H9 (cell line): ENCODE results near the gene GLB1L2. TPM values are rescaled to one million over a fixed set of nuclear protein-coding genes. Genes with fewer than 3 reads are reported as not detected.

Experiments
- DNase-seq: peaks from one replicate; pipeline ENCODE4 v3.0.0-alpha.2; 2017
- H2AFZ ChIP-seq: one replicate; pipeline ENCODE4 v1.6.1; 2013; ENCODE audit warnings: mild to moderate bottlenecking, low read length, control low read depth, moderate library complexity
- H2AK5ac ChIP-seq: 2 replicates; pipeline ENCODE4 v1.6.1; 2013; ENCODE audit warnings: low read length, control low read depth, mixed read lengths; ENCODE audit not compliant: insufficient read length
- H2BK120ac ChIP-seq: one replicate; pipeline ENCODE4 v1.6.1; 2013; ENCODE audit warnings: low read depth, mild to moderate bottlenecking, low read length, control low read depth, inconsistent platforms; ENCODE audit not compliant: poor library complexity, severe bottlenecking
- H2BK12ac ChIP-seq: 2 replicates; pipeline ENCODE4 v1.6.1; 2013; ENCODE audit warnings: low read length, control low read depth, mixed read lengths, low read depth; ENCODE audit not compliant: insufficient read length
- H2BK15ac ChIP-seq: 2 replicates; pipeline ENCODE4 v1.6.1; 2013; ENCODE audit warnings: low read depth, low read length, control low read depth
- H2BK20ac ChIP-seq: one replicate; pipeline ENCODE4 v1.6.1; 2013; ENCODE audit warnings: low read depth, mild to moderate bottlenecking, low read length, control low read depth, inconsistent platforms; ENCODE audit not compliant: poor library complexity, severe bottlenecking
- H2BK5ac ChIP-seq: 2 replicates; pipeline ENCODE4 v1.6.1; 2013; ENCODE audit warnings: low read length, control low read depth, mixed read lengths; ENCODE audit not compliant: insufficient read length
- H3K14ac ChIP-seq: 2 replicates; pipeline ENCODE4 v1.6.1; 2013; ENCODE audit warnings: low read length, control low read depth; ENCODE audit not compliant: insufficient read depth
- H3K18ac ChIP-seq: 2 replicates; pipeline ENCODE4 v1.6.1; 2013; ENCODE audit warnings: low read depth, mild to moderate bottlenecking, mixed read lengths, low read length, control low read depth; ENCODE audit not compliant: insufficient read length
- H3K23ac ChIP-seq: 2 replicates; pipeline ENCODE4 v1.6.1; 2013; ENCODE audit warnings: low read length, control low read depth, mixed read lengths, low read depth; ENCODE audit not compliant: insufficient read length
- H3K23me2 ChIP-seq: 2 replicates; pipeline ENCODE4 v1.6.1; 2013; ENCODE audit warnings: low read depth, mild to moderate bottlenecking, mixed read lengths, low read length, control low read depth; ENCODE audit not compliant: insufficient read length, poor library complexity, severe bottlenecking
- H3K27ac ChIP-seq: 2 replicates; pipeline ENCODE4 v1.5.1; 2013; ENCODE audit warnings: low read length, control low read depth, mixed read lengths, low read depth; ENCODE audit not compliant: insufficient read length
- H3K27me3 ChIP-seq: 2 replicates; pipeline ENCODE4 v1.6.1; 2013; ENCODE audit warnings: low read length, control low read depth, inconsistent platforms; ENCODE audit not compliant: insufficient read depth
- H3K4ac ChIP-seq: 2 replicates; pipeline ENCODE4 v1.6.1; 2013; ENCODE audit warnings: low read depth, mild to moderate bottlenecking, control low read depth, inconsistent platforms, low read length, moderate library complexity
- H3K4me1 ChIP-seq: 2 replicates; pipeline ENCODE4 v1.6.1; 2013; ENCODE audit warnings: low read length, control low read depth, inconsistent platforms; ENCODE audit not compliant: insufficient read depth
- H3K4me2 ChIP-seq: 2 replicates; pipeline ENCODE4 v1.6.1; 2013; ENCODE audit warnings: low read length, control low read depth, mixed read lengths; ENCODE audit not compliant: insufficient read length, insufficient read depth
- H3K56ac ChIP-seq: 2 replicates; pipeline ENCODE4 v1.6.1; 2013; ENCODE audit warnings: low read depth, mild to moderate bottlenecking, mixed read lengths, low read length, control low read depth; ENCODE audit not compliant: insufficient read length
- H3K79me1 ChIP-seq: 2 replicates; pipeline ENCODE4 v1.6.1; 2013; ENCODE audit warnings: low read depth, mild to moderate bottlenecking, moderate library complexity, low read length, control low read depth, inconsistent platforms; ENCODE audit not compliant: insufficient read depth, poor library complexity, severe bottlenecking
- H3K79me2 ChIP-seq: 2 replicates; pipeline ENCODE4 v1.6.1; 2013; ENCODE audit warnings: low read length, control low read depth, inconsistent platforms; ENCODE audit not compliant: insufficient read depth
- H3K9ac ChIP-seq: 2 replicates; pipeline ENCODE4 v1.6.1; 2013; ENCODE audit warnings: low read length, control low read depth, mixed read lengths; ENCODE audit not compliant: insufficient read length; ENCODE audit errors: extremely low read depth
- H3K9me3 ChIP-seq: one replicate; pipeline ENCODE4 v1.6.1; 2013; ENCODE audit warnings: low read depth, low read length, inconsistent platforms; ENCODE audit not compliant: control insufficient read depth
- H3T11ph ChIP-seq: one replicate; pipeline ENCODE4 v1.6.1; 2013; ENCODE audit warnings: mild to moderate bottlenecking, low read length, control low read depth, inconsistent platforms
- H4K20me1 ChIP-seq: one replicate; pipeline ENCODE4 v1.6.1; 2013; ENCODE audit not compliant: control insufficient read depth, insufficient read length, insufficient read depth
- H4K5ac ChIP-seq: 2 replicates; pipeline ENCODE4 v1.6.1; 2013; ENCODE audit warnings: low read depth, mild to moderate bottlenecking, mixed read lengths, low read length, control low read depth; ENCODE audit not compliant: insufficient read length
- H4K8ac ChIP-seq: replicated peaks from 2 replicates; pipeline ENCODE4 v1.6.1; 2013; ENCODE audit warnings: low read length, control low read depth, mixed read lengths, low read depth; ENCODE audit not compliant: insufficient read length
- H4K91ac ChIP-seq: 2 replicates; pipeline ENCODE4 v1.6.1; 2013; ENCODE audit warnings: low read depth, mild to moderate bottlenecking, moderate library complexity, mixed read lengths, low read length, control low read depth; ENCODE audit not compliant: insufficient read length
- H3K27ac Mint-ChIP-seq, 3 experiments: 2 replicates in 2 of 3; 3 replicates in 1 of 3; pipeline ENCODE4 v1.8.0; 2020 to 2021; ENCODE audit warnings: mixed read lengths in 3 of 3, mild to moderate bottlenecking in 1 of 3, moderate library complexity in 1 of 3
- H3K27me3 Mint-ChIP-seq: 2 replicates; pipeline ENCODE4 v1.8.0; 2021; ENCODE audit warnings: low read depth, mild to moderate bottlenecking, moderate library complexity, mixed read lengths
- H3K36me3 Mint-ChIP-seq, 3 experiments: 2 replicates in 2 of 3; 3 replicates in 1 of 3; pipeline ENCODE4 v1.8.0; 2020 to 2021; ENCODE audit warnings: low read depth in 3 of 3, mixed read lengths in 3 of 3; ENCODE audit not compliant: insufficient read depth in 1 of 3
- H3K4me1 Mint-ChIP-seq, 2 experiments: 2 replicates each; pipeline ENCODE4 v1.8.0; 2020; ENCODE audit warnings: mixed read lengths in 2 of 2
- H3K4me3 Mint-ChIP-seq, 2 experiments: 2 replicates in 1 of 2; 3 replicates in 1 of 2; pipeline ENCODE4 v1.8.0; 2020 to 2021; ENCODE audit warnings: mild to moderate bottlenecking in 2 of 2, mixed read lengths in 2 of 2, moderate library complexity in 1 of 2
- H3K9me3 Mint-ChIP-seq, 2 experiments: 2 replicates in 1 of 2; 3 replicates in 1 of 2; pipeline ENCODE4 v1.8.0; 2020; ENCODE audit warnings: mild to moderate bottlenecking in 2 of 2, mixed read lengths in 2 of 2, moderate library complexity in 1 of 2
- whole genome bisulfite sequencing: extraction: QIAGEN DNeasy Blood & Tissue Kit; methylation state at CpG from one replicate; pipeline ENCODE4 v1.1.7; 2013; ENCODE audit warnings: missing lambda C conversion rate, low lambda C conversion rate, mixed read lengths; ENCODE audit not compliant: insufficient read length; ENCODE audit errors: extremely low coverage; 5-methylcytosine and 5-hydroxymethylcytosine counted together
- total RNA-seq: library from RNA; stranded (reverse); gene quantifications from 2 replicates; pipeline ENCODE4 v1.2.1, GENCODE V29; 2021
- TF ChIP-seq, protein P1 (sequence below): fragments of 200-600 bp; sonication (generic); conservative IDR thresholded peaks from 3 replicates; pipeline ENCODE4 v1.8.0; 2021; ENCODE audit warnings: antibody characterized with exemption, mild to moderate bottlenecking

The GLB1L2 gene
- total RNA-seq, 1 experiment from 2014 or later = 2.4 TPM

DNA sequence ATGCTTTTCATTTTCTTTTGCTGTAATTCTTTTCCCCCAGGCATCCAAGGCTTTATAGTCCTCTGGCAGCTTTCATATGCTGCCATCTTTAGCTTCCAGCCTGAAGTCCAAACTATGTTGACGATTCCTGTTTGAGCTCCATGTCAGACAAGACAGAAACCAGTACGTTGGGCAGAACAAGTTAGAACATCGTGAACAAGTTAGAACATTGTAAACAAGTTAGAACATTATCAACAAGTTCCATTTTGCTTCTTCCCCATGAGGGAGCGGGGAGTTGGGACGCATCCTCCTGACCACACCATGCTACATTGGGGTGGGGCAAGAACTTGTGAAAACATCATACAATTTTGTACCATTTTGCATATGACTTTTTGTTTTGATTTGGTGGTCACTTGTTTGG is 23.9 kb downstream of the GLB1L2 start:
- peaks cover 29% of the 10 kb centered on the region for H3K27me3 Mint-ChIP-seq
- H3K4me1 ChIP-seq = no peaks in the 10 kb centered on the region
- no peaks in the 10 kb centered on the region; a peak in 2 of 7 replicates for H3K36me3 Mint-ChIP-seq
- H4K8ac ChIP-seq = no peak overlapping the region
- no peak overlapping the region for H3K23ac ChIP-seq
- no peak overlapping the region for H3K4me2 ChIP-seq
- no peaks in the 10 kb centered on the region for H3K79me1 ChIP-seq
- WGBS = no CpG with 5 or more reads among the region's 5 CpGs
- no peak overlapping the region for H3K56ac ChIP-seq
- H3K9me3 Mint-ChIP-seq = peaks cover 5 to 6% of the 10 kb centered on the region in 2 experiments; a peak in 3 of 5 replicates
- no peak overlapping the region for H2AFZ ChIP-seq
- no peaks in the 10 kb centered on the region for H3K9me3 ChIP-seq
- no peaks in the 10 kb centered on the region for H3K79me2 ChIP-seq
- H3K4me3 Mint-ChIP-seq = no peak overlapping the region
- H2BK20ac ChIP-seq = no peak overlapping the region
- TF ChIP-seq, protein P1, sequence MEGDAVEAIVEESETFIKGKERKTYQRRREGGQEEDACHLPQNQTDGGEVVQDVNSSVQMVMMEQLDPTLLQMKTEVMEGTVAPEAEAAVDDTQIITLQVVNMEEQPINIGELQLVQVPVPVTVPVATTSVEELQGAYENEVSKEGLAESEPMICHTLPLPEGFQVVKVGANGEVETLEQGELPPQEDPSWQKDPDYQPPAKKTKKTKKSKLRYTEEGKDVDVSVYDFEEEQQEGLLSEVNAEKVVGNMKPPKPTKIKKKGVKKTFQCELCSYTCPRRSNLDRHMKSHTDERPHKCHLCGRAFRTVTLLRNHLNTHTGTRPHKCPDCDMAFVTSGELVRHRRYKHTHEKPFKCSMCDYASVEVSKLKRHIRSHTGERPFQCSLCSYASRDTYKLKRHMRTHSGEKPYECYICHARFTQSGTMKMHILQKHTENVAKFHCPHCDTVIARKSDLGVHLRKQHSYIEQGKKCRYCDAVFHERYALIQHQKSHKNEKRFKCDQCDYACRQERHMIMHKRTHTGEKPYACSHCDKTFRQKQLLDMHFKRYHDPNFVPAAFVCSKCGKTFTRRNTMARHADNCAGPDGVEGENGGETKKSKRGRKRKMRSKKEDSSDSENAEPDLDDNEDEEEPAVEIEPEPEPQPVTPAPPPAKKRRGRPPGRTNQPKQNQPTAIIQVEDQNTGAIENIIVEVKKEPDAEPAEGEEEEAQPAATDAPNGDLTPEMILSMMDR = no peak
- DNase-seq = no peak
- H3K27me3 ChIP-seq = peaks cover 3% of the 10 kb centered on the region; the same call in 1 of the 2 replicates
- H4K5ac ChIP-seq = no peak overlapping the region
- H4K20me1 ChIP-seq = no peaks in the 10 kb centered on the region
- H3K18ac ChIP-seq = no peak overlapping the region
- H2BK5ac ChIP-seq = no peak overlapping the region
- H2AK5ac ChIP-seq = no peak overlapping the region
- H3K9ac ChIP-seq = no peak overlapping the region
- H3K23me2 ChIP-seq = no peaks in the 10 kb centered on the region
- no peak overlapping the region for H3K27ac Mint-ChIP-seq
- H3K4me1 Mint-ChIP-seq = peaks cover 4 to 5% of the 10 kb centered on the region in 2 experiments
- H2BK12ac ChIP-seq = no peak overlapping the region
- H2BK15ac ChIP-seq = no peak overlapping the region
- no peak overlapping the region for H2BK120ac ChIP-seq
- no peak overlapping the region for H3T11ph ChIP-seq
- no peak overlapping the region for H3K27ac ChIP-seq
- H3K14ac ChIP-seq = no peak overlapping the region
- H4K91ac ChIP-seq = no peak overlapping the region
- no peak overlapping the region for H3K4ac ChIP-seq
